Rectal smooth muscle tissue (tissue), 1 donor: ENCODE results near the gene GPC3.

Source experiments
- H3K27ac ChIP-seq: one replicate; pipeline ENCODE4 v1.7.0; 2013; ENCODE audit warnings: low read depth, low read length, inconsistent platforms
- H3K27me3 ChIP-seq: one replicate; pipeline ENCODE4 v1.7.0; 2013; ENCODE audit warnings: low read length; ENCODE audit not compliant: control insufficient read depth, insufficient read depth
- H3K36me3 ChIP-seq: one replicate; pipeline ENCODE4 v1.7.0; 2013; ENCODE audit warnings: low read length; ENCODE audit not compliant: control insufficient read depth, insufficient read depth
- H3K4me1 ChIP-seq: one replicate; pipeline ENCODE4 v1.7.0; 2013; ENCODE audit warnings: low read length; ENCODE audit not compliant: control insufficient read depth, insufficient read depth
- H3K4me3 ChIP-seq: one replicate; pipeline ENCODE4 v1.7.0; 2013; ENCODE audit warnings: low read length
- H3K9ac ChIP-seq: one replicate; pipeline ENCODE4 v1.7.0; 2013; ENCODE audit warnings: low read length

GPC3 gene

GRCh38 chrX:133546441-133546840 is 439.0 kb downstream of the GPC3 start:
- Histone ChIP-seq H3K4me3 (no peak overlapping the region), H3K27ac (no peak overlapping the region), H3K9ac (no peak overlapping the region), H3K36me3 (no peaks in the 10 kb centered on the region), H3K27me3 (peaks cover 3% of the 10 kb centered on the region), H3K4me1 (peaks cover 2% of the 10 kb centered on the region)

GRCh38 chrX:133544778-133545177 is 440.6 kb downstream of the GPC3 start:
- H3K4me3 ChIP-seq: no peak overlapping the region
- H3K9ac ChIP-seq: no peak overlapping the region
- H3K4me1 ChIP-seq: peaks cover 2% of the 10 kb centered on the region
- H3K36me3 ChIP-seq: no peaks in the 10 kb centered on the region
- H3K27ac ChIP-seq: no peak overlapping the region
- H3K27me3 ChIP-seq: peaks cover 3% of the 10 kb centered on the region

- Histone ChIP-seq H3K36me3 (no peaks in the 10 kb centered on the region), H3K27me3 (peaks cover 3% of the 10 kb centered on the region), H3K27ac (no peak overlapping the region), H3K4me3 (no peak overlapping the region), H3K9ac (no peak overlapping the region), H3K4me1 (peaks cover 2% of the 10 kb centered on the region)
Measured at GRCh38 chrX:133544115-133544514, 441.3 kb downstream of the GPC3 start.

GRCh38 chrX:133543654-133544053 is 441.7 kb downstream of the GPC3 start:
- no peak overlapping the region for H3K9ac ChIP-seq
- no peak overlapping the region for H3K27ac ChIP-seq
- H3K27me3 ChIP-seq: no peaks in the 10 kb centered on the region
- peaks cover 2% of the 10 kb centered on the region for H3K4me1 ChIP-seq
- H3K36me3 ChIP-seq: no peaks in the 10 kb centered on the region
- no peak overlapping the region for H3K4me3 ChIP-seq

- Histone ChIP-seq H3K27ac (no peak overlapping the region), H3K4me3 (no peak overlapping the region), H3K4me1 (peaks cover 2% of the 10 kb centered on the region), H3K27me3 (no peaks in the 10 kb centered on the region), H3K36me3 (no peaks in the 10 kb centered on the region), H3K9ac (no peak overlapping the region)
Measured at GRCh38 chrX:133542476-133542875, 442.9 kb downstream of the GPC3 start.

GRCh38 chrX:133541021-133541420 is 444.4 kb downstream of the GPC3 start:
- Histone ChIP-seq H3K36me3 (no peaks in the 10 kb centered on the region), H3K27me3 (no peaks in the 10 kb centered on the region), H3K27ac (no peak overlapping the region), H3K4me1 (peaks cover 2% of the 10 kb centered on the region), H3K9ac (no peak overlapping the region), H3K4me3 (no peak overlapping the region)

GRCh38 chrX:133538148-133538547 is 447.2 kb downstream of the GPC3 start:
- H3K36me3 ChIP-seq: no peaks in the 10 kb centered on the region
- H3K4me1 ChIP-seq: peaks cover 2% of the 10 kb centered on the region
- H3K27ac ChIP-seq: no peak overlapping the region
- H3K9ac ChIP-seq: no peak overlapping the region
- H3K4me3 ChIP-seq: no peak overlapping the region
- H3K27me3 ChIP-seq: no peaks in the 10 kb centered on the region

DNA sequence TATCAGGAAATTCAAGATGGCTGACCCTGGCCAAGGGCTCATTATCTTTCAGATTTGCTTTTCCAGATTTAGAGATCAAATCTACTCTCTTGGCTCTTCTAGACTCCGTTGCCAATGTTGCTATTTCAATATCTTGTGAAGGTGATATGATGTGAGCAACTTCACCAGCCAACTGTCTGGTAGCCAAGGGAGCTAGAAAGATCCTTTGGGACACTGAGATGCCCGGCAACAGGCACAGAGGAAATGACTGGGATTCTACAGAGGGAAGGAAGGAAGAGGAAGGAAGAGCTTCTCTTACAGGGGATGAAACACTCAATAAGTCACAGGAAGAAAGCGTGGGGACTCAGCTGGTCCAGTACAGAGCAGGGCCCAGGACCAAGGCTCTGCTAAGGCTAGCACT is 448.3 kb downstream of the GPC3 start:
- Histone ChIP-seq H3K27ac (no peak overlapping the region), H3K4me3 (no peak overlapping the region), H3K36me3 (no peaks in the 10 kb centered on the region), H3K4me1 (no peaks in the 10 kb centered on the region), H3K9ac (no peak overlapping the region), H3K27me3 (no peaks in the 10 kb centered on the region)

- no peak overlapping the region for H3K4me3 ChIP-seq
- no peak overlapping the region for H3K27ac ChIP-seq
- no peaks in the 10 kb centered on the region for H3K36me3 ChIP-seq
- no peaks in the 10 kb centered on the region for H3K4me1 ChIP-seq
- no peak overlapping the region for H3K9ac ChIP-seq
- H3K27me3 ChIP-seq: no peaks in the 10 kb centered on the region
Measured at GRCh38 chrX:133535066-133535465, 450.3 kb downstream of the GPC3 start.

DNA sequence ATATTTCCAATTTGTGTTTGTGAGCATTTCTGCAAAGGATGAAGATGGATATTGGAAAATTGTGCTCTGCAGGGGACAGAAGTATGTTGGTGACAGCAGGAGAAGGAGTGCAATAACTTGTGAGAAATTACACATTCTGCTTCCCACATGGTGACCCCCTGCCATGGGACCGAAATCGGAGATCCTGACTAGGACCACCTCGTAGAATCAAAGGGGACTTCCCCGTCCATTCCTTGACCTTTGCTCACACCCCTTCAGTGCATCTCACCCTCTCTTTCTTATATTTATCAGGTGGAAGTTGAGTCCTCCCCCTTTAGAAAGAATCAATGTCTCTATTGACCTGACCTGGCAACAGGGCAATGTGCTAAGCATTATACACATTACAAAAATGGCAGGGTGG is 451.2 kb downstream of the GPC3 start:
- Histone ChIP-seq H3K4me1 (no peaks in the 10 kb centered on the region), H3K27me3 (no peaks in the 10 kb centered on the region), H3K4me3 (no peak overlapping the region), H3K27ac (no peak overlapping the region), H3K9ac (no peak overlapping the region), H3K36me3 (no peaks in the 10 kb centered on the region)

- no peaks in the 10 kb centered on the region for H3K4me1 ChIP-seq
- no peaks in the 10 kb centered on the region for H3K27me3 ChIP-seq
Measured at GRCh38 chrX:133533249-133533648, 452.1 kb downstream of the GPC3 start.

DNA sequence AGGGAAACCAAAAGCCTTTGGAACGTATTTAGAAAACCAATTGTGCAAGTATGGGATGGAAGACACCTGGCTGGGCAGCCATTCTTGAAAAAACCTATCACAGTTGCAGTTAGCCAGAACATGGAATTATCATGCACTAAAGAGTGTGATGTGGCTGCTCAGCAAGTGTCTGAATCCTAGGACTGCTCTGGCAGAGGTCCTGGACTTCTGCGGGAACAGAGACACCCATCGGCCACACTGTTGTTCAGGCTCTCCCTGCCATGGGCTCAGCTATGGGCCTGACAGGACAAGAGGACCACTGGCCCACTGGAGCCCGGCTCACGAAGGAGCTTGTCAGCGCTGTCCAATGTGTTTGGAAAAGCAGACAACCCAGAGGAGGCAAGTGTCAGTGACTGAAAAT is 454.4 kb downstream of the GPC3 start:
- Histone ChIP-seq H3K9ac (no peak overlapping the region), H3K36me3 (no peaks in the 10 kb centered on the region), H3K4me3 (no peak overlapping the region), H3K27me3 (no peaks in the 10 kb centered on the region), H3K4me1 (no peaks in the 10 kb centered on the region), H3K27ac (no peak overlapping the region)

More at GRCh38 chrX:133533249-133533648, 452.1 kb downstream of the GPC3 start:
- H3K36me3 ChIP-seq: no peaks in the 10 kb centered on the region
- no peak overlapping the region for H3K27ac ChIP-seq
- no peak overlapping the region for H3K9ac ChIP-seq
- no peak overlapping the region for H3K4me3 ChIP-seq

DNA sequence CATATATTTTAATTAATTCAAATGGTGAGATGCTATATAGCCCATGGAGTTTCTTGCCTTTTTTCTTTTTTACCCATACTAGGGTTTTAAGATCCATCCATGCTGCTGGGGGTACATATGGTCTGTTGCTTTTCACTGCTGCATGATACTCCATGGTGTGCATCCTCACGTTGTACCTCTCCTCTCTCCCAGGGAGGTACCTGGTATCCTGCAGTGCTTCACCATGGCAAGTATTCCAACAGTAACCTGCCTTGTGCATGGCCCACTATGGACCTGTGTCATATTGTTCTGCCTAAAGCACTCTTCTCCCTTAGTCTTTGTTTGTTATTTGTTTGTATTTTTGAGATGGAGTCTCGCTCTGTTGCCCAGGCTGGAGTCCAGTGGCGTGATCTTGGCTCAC is 455.8 kb downstream of the GPC3 start:
- Histone ChIP-seq H3K27ac (no peak overlapping the region), H3K9ac (no peak overlapping the region), H3K4me3 (no peak overlapping the region), H3K4me1 (no peaks in the 10 kb centered on the region), H3K27me3 (no peaks in the 10 kb centered on the region), H3K36me3 (no peaks in the 10 kb centered on the region)
